Activated CD8-positive, alpha-beta memory T cell treated with anti-CD3 and anti-CD28 coated beads, Interleukin-2, amount 50 U/mL, for 24 hours (primary cell): ENCODE measurements around the gene MRPL41.
A peak's percentile ranks its signal among the peaks of the same experiment; 100 is the strongest.
"Not testable (repeated sequence)": the region's sequence is repeated elsewhere in the genome, so short reads cannot be mapped to it uniquely, and the experiment has no call there.

ENCODE experiments used
- DNase-seq: peaks from one replicate; pipeline ENCODE4 v3.0.0-alpha.2; 2020; ENCODE audit errors: extremely low read depth

MRPL41 gene

DNA sequence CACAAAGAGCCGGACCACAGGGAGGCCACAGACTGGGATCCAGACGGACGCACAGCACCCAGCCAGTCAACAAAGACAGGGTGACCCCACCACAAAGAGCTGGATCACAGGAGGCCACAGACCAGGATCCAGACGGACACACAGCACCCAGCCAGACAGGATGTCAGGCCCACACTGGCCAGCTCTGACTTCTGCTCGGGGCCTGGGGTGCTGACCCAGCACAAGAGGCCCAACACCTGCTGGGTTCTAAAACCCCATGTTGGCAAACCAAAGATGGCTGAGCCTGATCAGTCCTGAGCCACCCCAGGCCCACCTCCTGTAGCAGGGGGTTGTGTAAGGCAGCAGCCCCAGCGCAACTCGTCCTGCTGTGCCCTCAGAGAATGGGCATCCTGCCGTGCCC is 32.3 kb downstream of the MRPL41 start:
- no peak for DNase-seq

DNA sequence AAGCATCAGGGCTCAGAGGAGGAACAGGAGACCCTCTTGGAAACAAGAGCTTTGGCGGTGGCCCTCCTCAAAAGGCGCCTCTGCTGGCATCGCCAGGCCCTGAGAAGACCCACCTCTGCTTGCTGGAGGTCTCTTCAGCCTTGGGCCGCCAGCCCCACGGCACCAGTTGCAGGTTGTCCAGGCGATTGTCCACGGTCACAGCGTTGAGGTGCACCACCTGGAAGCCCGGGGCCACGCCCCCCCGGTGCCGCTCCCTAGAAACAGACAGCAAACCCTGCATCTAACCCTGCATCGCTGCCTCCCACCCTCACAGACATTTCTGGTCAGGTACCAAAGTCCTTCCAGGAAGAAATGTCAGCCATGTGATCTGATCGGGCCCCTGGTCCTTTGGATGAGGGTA is 35.2 kb downstream of the MRPL41 start:
- DNase-seq, result no peak

DNA sequence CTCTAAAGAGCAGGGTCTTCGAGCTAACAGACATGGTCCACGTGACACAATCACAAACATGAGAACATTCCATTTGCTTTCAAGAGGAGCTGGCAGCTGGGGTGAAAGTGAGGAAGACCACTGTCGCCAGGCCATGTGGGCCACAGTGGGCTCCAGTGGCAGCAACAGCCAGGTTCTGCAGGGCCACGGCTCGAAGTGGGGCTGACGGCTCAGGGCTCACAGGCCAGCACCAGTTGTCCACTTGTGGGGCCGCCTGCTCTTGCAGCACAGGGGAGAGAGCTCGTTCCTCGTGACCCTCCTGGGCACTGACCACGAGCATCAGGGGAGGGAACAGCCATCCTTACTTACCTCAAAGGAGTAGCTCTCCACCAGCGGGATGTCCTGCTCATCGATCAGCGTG is 36.6 kb downstream of the MRPL41 start:
- no peak for DNase-seq

DNA sequence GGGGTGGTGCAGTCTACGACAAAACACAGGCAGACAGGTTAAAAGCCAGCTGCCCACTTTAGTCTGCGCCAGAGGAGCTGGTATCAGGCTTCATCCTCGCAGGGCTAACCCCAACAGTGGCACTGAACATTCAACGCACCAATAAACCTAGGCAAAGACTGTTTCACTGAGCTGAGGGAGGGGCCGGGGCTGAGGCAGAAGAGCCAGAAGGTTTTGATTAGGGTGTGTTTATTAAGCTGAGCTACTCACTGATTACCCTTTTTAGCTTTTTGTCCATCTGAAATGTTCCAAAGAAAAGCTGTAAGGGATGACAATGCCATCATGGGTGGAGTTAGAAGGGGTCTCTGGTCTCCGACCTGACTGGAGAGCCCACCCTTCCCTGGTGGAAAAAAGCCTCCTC is 37.2 kb downstream of the MRPL41 start:
- no peak for DNase-seq

DNA sequence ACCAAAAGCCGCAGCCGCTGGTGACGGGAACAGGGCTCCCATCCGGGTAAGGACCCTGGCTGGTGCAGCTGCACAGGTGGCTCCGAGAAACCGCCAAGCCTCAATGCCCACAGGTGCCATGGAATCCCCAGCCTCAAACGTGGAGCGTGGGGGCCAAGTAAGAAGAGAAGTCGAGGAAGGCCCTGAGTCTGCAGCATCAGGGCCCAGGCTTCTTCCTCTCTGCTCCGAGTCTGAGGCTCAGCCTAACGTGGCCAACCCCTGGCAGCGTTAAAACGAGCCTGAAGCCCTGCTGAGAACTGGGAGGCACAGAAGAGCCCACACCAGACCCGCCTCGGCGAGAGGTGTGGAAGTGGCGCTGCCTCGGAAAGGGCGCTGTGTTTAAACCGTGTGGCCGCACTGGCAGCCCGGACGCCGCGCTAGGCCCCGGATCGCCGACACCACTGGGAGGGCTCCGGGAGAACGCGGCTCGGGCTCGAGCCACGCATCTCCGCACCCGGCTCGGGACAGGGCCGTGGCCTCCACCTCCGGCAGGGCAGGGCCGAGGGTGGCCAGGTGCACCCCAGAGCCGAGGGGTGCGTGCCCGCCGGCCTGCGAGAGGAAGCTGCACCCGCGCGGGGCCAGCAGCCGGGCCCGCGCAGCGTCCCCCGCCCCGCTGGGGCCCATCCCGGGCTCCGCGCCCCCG is 37.9 kb downstream of the MRPL41 start:
- no peak for DNase-seq

DNA sequence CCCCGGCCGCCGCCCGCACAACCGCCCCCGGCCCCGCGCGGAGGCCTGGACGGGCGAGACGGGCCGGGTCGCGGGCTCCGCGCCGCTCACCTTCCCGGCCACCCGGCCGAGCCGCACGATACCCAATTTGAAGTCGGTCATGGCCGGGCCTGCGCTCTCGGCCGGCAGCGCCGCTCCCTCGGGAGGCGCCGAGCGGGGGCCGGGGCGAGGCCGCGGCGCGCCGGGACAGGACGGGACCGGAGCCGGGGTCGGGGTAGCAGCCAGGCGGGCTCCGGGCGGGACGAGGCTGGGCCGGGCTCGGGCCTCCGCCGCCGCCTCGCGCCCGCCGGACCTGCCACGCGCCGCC is 38.4 kb downstream of the MRPL41 start:
- no peak for DNase-seq

DNA sequence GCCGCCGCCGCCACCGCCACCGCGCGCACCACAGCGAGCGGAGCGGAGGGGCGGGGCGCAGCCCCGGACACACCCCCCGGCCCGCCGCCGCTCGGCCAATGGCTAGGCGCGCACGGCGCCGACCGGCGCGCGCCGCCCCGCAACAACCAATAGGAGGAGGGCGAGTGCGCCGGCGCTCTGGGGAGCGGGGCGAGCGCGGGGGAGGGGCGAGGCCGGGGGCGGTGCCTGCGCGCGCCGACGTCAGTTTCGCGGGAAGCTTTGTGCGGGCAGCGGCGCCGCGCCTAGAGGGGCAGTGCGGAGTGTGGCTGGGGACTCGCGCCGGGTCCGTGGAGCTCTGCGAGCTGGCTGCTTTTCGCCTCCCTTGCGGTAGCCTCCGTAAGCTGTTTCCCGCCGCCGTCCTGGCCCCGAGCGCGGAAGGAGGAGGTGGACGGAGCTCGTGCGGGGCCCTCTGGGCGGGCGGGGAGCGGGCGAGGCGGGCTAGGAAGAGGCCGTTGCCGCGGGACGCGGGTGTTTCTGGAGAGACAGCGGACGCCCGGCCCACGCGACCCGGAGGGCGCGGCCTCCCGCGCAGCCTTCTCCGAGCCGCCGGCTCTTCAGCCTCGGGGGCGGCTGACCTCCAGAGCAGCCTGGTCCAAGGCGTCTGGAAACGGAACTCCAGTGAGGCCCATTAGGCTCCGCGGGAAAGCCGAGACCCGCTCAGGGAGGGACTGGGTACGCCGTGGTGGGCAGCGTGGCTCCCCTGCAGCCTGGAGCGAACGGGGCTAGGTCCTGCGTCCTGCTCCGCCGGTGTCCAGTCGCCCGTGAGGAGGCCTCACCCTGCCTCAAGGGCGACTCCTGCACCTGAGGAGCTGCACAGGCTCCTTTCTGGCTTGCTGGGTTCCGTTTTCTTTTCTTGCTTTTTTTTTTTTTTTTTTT is 39.0 kb downstream of the MRPL41 start, which contains the start of gene ZMYND19:
Gene ZMYND19, minus strand, starts transcription at position 44 of the 915 bp plus-strand sequence. CDS start 249 bp downstream, outside the sequence.
- DNase-seq, result peak; percentile 55

DNA sequence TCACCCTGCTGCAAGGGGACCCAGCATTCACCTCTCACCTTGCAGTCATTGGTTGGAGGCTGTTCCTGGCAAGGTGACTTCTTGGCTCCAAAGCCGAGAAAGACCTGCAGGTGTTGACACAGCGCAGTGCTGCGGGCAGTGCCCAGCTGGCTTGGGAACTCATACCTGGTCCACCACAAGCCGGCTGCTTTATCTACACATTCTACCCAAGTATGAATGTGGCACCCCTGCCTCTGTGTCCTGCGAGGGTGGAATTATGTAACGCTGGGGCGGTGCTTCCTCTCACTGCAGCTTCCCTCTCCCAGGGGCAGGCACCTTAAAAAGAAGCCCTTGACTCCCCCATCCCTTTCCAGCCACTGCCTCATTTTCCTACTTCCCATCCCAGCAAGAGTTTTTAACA is 41.1 kb downstream of the MRPL41 start:
- DNase-seq, result no peak

DNA sequence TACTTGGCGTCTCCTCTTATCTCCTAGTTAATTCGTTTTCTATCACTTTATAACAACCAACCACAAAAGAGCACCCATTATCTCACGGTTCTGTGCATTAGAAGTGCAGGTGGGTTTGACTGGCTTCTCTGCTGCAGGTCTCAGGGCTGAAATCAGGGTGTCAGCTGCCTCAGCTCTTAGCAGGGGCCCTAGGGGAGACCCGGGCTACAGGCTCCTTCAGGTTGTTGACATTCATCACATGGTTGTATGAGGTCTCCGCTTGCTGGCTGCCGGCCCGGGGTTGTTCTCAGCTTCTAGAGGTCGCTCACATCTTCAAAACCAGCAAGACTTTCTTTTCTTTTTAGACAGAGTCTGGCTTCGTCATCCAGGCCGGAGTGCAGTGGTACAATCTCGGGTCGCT is 41.5 kb downstream of the MRPL41 start:
- no peak for DNase-seq

DNA sequence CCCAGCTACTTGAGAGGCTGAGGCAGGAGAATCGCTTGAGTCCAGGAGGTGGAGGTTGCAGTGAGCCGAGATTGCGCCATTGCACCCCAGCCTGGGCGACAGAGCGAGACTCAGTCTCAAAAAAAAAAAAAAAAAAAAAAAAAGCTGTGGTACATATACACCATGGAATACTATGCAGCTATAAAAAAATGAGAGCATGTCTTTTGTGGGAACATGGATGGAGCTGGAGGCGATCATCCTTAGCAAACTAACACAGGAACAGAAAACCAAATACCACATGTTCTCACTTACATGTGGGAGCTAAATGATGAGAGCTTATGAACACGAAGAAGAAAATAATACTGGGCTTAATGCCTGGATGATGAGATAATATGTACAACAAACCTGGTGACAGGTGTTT is 44.9 kb downstream of the MRPL41 start:
- DNase-seq, result not testable (repeated sequence)

DNA sequence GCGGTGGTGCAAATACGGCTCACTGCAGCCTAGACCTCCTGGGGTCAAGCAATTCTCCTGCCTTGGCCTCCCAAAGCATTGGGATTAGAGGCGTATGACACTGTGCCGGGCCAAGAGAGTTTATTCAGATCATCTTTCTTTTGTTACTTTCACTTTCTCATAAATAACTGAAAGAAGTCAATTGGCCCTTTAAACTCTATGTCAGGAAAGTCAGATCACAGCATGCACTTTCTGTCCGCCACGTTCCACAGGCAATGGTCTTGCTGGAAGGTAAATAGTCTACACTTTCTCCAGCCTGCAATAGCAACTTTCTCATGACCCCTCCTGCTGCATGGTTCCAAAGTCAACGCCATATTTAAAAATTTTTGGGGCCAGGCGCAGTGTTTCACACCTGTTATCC is 47.3 kb downstream of the MRPL41 start:
- DNase-seq, result no peak
